Measurements from ENCODE around the gene EVX2.
A peak's percentile ranks its signal among the peaks of the same experiment; 100 is the strongest.

Gene EVX2

DNA sequence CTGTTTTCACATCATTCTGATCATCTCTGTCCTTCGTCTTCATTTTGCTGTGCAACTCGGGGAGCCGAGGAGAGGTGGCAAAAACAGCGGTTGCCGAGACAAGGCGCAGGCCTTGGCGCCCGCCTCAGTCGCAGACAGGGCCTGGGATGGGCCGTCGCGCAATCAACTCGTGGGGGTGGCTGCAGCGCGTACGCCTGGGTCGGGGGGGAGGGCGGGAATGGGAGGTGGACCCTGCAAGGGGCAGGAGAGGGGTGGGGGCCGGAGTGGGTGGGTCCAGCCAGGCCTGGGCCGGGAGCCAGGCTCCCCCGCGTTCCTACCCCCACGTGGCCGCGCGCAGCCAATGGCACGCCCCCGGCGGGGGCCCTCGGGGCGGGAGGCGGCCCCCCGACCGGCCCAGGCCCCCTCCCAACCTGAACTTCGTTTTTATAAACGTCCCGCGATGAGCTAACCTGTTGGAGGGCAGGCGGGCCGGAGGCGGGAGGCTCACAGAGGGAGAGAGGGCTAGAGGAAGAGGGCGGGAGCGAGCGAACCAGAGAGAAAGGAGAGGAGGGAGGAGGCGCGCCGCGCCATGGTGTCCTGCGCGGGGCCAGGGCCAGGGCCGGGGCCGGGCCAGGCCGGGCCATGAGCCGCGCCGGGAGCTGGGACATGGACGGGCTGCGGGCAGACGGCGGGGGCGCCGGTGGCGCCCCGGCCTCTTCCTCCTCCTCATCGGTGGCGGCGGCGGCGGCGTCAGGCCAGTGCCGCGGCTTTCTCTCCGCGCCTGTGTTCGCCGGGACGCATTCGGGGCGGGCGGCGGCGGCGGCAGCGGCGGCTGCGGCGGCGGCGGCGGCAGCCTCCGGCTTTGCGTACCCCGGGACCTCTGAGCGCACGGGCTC, 8.7 kb upstream of the EVX2 start, which contains the start of gene HOXD13:
Gene HOXD13, plus strand, starts transcription at position 452 of the 875 bp plus-strand sequence. Its CDS starts 170 bp downstream, at position 622.
- Histone ChIP-seq H3K27ac (ENCODE audit: low read depth, low read length) (no peak within 1 kb of the TSS), H3K36me3 (ENCODE audit: insufficient read depth, low read length) (no peaks in the 10 kb centered on the region), H3K4me1 (ENCODE audit: control insufficient read depth, insufficient read depth, low read length, unreplicated experiment) (no peaks in the 10 kb centered on the region), H3K79me2 (ENCODE audit: control insufficient read depth, insufficient read depth, low read length, unreplicated experiment) (no peaks in the 10 kb centered on the region), H2AFZ (ENCODE audit: low read length, unreplicated experiment) (no peak within 1 kb of the TSS), H3K4me3 (ENCODE audit: low read depth, low read length) (peak within 1 kb of the TSS; percentile 49; the same call in 1 of the 2 replicates), H3K27me3 (ENCODE audit: insufficient read depth, low read length) (peaks cover 98% of the 10 kb centered on the region)

DNA sequence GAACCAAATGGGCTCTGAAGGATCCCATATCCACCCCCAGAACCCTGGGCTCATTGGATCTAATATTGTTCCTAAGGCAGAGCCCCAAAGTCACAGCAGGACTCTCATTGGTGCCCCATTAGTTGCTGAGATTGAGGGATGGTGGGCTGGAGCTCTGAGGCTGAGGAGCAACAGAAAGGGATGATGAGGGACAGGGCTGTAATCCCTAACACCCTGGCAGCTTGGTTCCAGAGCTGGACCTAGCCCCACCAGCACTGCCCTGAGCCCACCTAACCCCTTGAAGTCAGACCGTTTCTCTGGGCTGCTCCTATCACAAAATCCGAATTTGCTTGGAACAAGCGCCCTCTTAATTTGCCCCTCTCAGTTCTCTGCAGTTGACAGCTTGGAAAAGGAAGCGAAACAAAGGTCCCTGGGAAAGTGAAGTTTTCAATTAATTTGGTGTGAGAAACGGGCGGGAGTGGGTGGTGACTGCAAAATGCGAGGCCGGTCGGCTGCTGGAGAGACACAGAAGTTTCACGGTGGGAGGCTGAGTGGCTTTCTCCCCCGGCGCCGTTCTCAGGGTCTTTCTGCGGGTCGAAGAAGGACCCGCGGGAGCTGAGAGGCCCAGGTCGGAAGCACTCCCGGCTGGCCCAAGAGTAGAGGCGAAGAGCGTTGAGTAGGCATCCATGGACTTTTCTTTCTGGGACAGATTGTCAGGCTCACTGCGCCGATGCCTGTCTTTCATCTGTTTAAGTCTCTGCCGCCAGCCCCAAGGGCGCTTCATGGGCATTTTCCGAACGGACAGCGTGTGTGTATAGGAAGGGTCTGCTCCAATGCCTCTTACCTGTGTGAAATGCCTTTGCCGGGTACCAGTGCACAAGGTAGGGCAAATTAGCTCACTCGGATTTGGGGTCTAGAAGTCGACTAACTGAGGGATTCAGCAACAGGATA, 7.8 kb upstream of the EVX2 start:
- no peak overlapping the region for H3K4me3 ChIP-seq (ENCODE audit: low read depth, low read length)
- H3K4me1 ChIP-seq (ENCODE audit: control insufficient read depth, insufficient read depth, low read length, unreplicated experiment), result no peaks in the 10 kb centered on the region
- H3K27ac ChIP-seq (ENCODE audit: low read depth, low read length), result no peak overlapping the region
- peaks cover 98% of the 10 kb centered on the region for H3K27me3 ChIP-seq (ENCODE audit: insufficient read depth, low read length)
- no peaks in the 10 kb centered on the region for H3K36me3 ChIP-seq (ENCODE audit: insufficient read depth, low read length)
- no peak overlapping the region for H2AFZ ChIP-seq (ENCODE audit: low read length, unreplicated experiment)
- no peaks in the 10 kb centered on the region for H3K79me2 ChIP-seq (ENCODE audit: control insufficient read depth, insufficient read depth, low read length, unreplicated experiment)

DNA sequence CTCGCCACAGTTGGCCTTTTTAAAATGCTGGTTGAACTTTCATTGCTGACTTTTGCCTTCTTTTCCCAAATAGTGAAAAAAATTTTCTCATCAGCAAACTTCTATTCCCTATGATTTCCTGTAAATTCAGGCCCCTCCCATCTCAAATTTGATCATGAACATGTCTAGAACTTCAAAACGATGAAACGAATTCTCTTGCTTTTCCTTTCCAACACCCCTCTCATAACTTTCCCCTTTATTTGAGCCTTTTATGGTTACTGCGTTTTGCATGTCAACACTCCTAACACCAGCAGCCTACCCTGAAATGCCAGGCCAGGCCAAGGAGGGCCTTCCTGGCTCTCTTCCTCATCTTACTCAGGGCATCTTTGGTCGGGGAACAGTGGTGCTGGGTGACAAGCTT, 7.1 kb upstream of the EVX2 start:
- Histone ChIP-seq H3K27me3 (ENCODE audit: insufficient read depth, low read length) (peaks cover 98% of the 10 kb centered on the region), H3K36me3 (ENCODE audit: insufficient read depth, low read length) (no peaks in the 10 kb centered on the region), H3K4me1 (ENCODE audit: control insufficient read depth, insufficient read depth, low read length, unreplicated experiment) (no peaks in the 10 kb centered on the region)

DNA sequence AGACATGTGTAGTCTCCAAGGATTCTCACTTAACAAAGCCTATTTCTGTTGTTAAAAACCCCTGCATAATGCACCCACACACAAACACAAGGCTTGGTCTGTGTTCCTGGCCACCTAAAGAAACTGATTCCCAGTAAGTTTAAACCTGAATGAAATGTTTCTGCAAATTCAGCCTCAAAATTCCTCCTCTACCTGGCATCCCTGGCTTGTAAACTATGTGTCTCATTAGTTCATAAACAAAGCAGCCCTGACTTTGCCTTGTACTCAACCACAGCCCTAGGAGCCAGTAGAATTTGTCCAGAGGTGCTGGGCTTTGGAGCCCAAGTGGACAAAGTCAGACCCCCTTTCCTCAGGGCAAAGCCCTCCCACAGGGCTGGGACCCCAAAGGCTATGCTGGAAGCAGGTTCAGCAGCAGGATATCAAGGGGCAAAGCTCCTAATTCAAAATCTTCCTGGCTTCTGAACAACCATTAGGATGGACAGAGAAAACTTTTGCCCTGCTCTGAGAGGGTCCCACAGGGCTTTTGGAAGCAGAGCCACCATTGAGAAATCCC, 6.2 kb upstream of the EVX2 start:
- no peaks in the 10 kb centered on the region for H3K36me3 ChIP-seq (ENCODE audit: insufficient read depth, low read length)
- no peak overlapping the region for H3K4me3 ChIP-seq (ENCODE audit: low read depth, low read length)
- H3K27me3 ChIP-seq (ENCODE audit: insufficient read depth, low read length), result peaks cover 98% of the 10 kb centered on the region

More for the DNA sequence above, 7.1 kb upstream of the EVX2 start:
- no peak overlapping the region for H3K27ac ChIP-seq (ENCODE audit: low read depth, low read length)
- H3K4me3 ChIP-seq (ENCODE audit: low read depth, low read length), result no peak overlapping the region
- H3K79me2 ChIP-seq (ENCODE audit: control insufficient read depth, insufficient read depth, low read length, unreplicated experiment), result no peaks in the 10 kb centered on the region
- no peak overlapping the region for H2AFZ ChIP-seq (ENCODE audit: low read length, unreplicated experiment)

DNA sequence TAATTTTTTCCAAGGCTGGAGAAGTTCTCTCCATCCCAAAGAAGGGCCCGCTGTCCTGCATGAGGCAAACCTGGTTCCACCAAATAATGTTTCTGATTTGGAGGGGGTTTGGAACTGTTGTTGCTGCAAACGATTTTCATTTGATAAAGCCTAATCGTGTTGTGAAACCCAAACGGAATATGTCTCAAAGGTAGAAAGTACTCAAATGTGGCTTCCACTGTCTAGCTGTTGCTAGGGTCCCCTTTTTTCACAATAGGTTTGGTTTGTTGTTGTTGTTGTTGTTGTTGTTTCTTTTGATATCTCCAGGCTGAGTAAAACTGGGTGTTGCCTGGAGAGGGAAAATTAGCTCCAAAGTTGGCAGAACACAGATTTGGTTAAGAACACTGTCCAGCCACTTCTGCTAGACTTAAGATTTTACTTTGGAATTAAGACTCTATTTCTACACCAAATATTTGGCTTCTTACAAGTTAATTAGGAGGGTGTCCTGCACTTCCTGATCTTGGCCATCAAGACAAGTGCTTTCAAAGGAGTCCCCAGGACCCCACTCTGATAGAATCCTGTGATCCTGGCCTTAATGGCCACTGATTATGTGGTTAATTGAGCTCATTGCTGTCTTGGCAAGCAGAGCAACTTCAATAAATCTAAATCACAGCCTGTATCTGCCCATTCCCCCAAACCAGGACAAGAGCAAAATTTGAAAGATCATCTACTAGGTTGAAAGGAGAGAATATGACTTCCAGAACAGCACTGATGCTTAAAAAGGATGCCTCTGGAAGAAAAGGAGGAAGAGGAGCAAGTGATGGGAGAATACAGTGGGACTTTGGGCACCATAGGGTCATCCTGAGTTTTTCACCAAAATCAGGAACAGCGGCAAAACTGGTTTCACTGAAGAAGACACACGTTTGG, 5.4 kb upstream of the EVX2 start:
- H2AFZ ChIP-seq (ENCODE audit: low read length, unreplicated experiment), result no peak overlapping the region
- H3K27me3 ChIP-seq (ENCODE audit: insufficient read depth, low read length), result peaks cover 98% of the 10 kb centered on the region

More for the DNA sequence above, 6.2 kb upstream of the EVX2 start:
- Histone ChIP-seq H2AFZ (ENCODE audit: low read length, unreplicated experiment) (no peak overlapping the region), H3K4me1 (ENCODE audit: control insufficient read depth, insufficient read depth, low read length, unreplicated experiment) (no peaks in the 10 kb centered on the region), H3K27ac (ENCODE audit: low read depth, low read length) (no peak overlapping the region), H3K79me2 (ENCODE audit: control insufficient read depth, insufficient read depth, low read length, unreplicated experiment) (no peaks in the 10 kb centered on the region)

DNA sequence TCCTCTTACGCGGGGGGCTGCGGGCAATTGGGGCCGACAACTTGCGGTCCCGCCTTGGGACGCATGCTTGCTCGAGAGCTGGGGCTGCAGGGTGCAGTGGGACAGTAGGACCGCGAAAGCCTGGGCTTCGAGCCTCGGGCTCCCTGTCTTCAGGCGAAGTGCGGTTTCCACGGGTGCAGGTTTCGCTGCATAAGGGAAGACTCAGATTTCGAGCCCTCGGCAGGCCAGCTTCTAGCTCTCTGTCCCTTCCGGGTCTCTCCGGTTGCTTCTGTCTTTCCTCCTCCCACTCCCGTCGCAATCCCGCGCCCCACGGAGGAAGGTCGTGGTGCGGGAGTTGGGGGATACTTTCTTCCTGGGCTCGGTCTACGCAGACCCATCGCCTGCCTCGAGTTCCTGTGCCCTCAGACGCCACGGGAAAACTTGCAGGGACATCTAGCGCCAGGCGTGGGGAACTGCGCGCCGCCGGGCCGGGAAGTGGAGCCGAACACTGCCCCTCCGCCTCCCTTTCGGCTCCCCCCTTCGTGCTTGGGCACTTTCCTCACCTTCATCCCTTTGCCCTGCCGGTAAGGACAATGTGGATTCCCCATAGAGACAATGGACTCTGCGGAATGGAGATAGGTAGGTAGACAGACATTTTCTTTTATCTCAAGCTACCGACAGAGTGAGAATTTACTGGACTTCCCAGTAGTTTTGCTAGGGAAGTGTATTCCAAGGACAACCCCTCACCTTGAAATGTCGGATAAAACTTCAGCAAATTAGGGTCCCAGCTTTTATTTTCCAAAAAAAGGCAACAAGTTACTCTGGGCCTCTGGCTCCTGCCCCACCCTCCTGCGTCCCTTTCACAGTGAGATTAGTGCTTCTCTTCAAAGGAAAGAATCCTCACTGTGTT, 4.5 kb upstream of the EVX2 start:
- Histone ChIP-seq H3K27ac (ENCODE audit: low read depth, low read length) (no peak overlapping the region), H3K79me2 (ENCODE audit: control insufficient read depth, insufficient read depth, low read length, unreplicated experiment) (no peaks in the 10 kb centered on the region), H3K36me3 (ENCODE audit: insufficient read depth, low read length) (no peaks in the 10 kb centered on the region), H3K4me3 (ENCODE audit: low read depth, low read length) (peak overlapping the region; percentile 59), H2AFZ (ENCODE audit: low read length, unreplicated experiment) (no peak overlapping the region), H3K4me1 (ENCODE audit: control insufficient read depth, insufficient read depth, low read length, unreplicated experiment) (no peaks in the 10 kb centered on the region), H3K27me3 (ENCODE audit: insufficient read depth, low read length) (peaks cover 98% of the 10 kb centered on the region)

More for the DNA sequence above, 5.4 kb upstream of the EVX2 start:
- Histone ChIP-seq H3K36me3 (ENCODE audit: insufficient read depth, low read length) (no peaks in the 10 kb centered on the region), H3K27ac (ENCODE audit: low read depth, low read length) (no peak overlapping the region), H3K79me2 (ENCODE audit: control insufficient read depth, insufficient read depth, low read length, unreplicated experiment) (no peaks in the 10 kb centered on the region), H3K4me1 (ENCODE audit: control insufficient read depth, insufficient read depth, low read length, unreplicated experiment) (no peaks in the 10 kb centered on the region), H3K4me3 (ENCODE audit: low read depth, low read length) (no peak overlapping the region)

DNA sequence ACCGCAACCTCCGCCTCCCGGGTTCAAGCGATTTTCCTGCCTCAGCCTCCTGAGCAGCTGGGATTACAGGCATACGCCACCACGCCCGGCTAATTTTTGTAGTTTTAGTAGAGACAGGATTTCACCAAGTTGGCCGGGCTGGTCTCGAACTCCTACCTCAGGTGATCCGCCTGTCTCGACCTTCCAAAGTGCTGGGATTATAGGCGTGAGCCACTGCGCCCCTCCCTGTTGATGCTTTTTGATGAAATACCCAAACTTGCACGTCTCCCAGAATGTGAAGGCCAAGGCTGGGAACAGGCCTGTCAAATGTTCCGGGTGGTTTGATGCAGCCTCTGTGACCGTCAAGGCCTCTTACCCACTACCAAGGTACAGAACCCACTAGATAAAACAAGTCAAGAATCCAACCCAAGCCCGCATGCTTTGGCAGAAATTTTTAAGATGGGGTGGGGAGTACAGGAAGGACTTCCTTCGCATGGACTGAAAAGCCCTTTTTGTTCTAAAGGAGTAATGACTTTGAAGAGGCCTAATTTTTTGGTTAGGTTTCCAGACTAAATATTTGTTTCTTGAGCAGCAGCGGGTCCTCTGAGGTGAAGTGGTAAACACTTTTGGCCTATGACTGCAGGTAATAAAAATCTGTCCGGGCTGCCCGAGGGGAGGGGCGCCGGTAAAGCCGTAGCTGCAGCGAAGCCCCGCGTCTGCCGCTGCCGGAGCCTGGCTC, 3.7 kb upstream of the EVX2 start:
- Histone ChIP-seq H2AFZ (ENCODE audit: low read length, unreplicated experiment) (no peak overlapping the region), H3K79me2 (ENCODE audit: control insufficient read depth, insufficient read depth, low read length, unreplicated experiment) (no peaks in the 10 kb centered on the region), H3K4me1 (ENCODE audit: control insufficient read depth, insufficient read depth, low read length, unreplicated experiment) (no peaks in the 10 kb centered on the region), H3K27ac (ENCODE audit: low read depth, low read length) (no peak overlapping the region), H3K36me3 (ENCODE audit: insufficient read depth, low read length) (no peaks in the 10 kb centered on the region), H3K27me3 (ENCODE audit: insufficient read depth, low read length) (peaks cover 99% of the 10 kb centered on the region), H3K4me3 (ENCODE audit: low read depth, low read length) (no peak overlapping the region; the same call in 1 of the 2 replicates)

DNA sequence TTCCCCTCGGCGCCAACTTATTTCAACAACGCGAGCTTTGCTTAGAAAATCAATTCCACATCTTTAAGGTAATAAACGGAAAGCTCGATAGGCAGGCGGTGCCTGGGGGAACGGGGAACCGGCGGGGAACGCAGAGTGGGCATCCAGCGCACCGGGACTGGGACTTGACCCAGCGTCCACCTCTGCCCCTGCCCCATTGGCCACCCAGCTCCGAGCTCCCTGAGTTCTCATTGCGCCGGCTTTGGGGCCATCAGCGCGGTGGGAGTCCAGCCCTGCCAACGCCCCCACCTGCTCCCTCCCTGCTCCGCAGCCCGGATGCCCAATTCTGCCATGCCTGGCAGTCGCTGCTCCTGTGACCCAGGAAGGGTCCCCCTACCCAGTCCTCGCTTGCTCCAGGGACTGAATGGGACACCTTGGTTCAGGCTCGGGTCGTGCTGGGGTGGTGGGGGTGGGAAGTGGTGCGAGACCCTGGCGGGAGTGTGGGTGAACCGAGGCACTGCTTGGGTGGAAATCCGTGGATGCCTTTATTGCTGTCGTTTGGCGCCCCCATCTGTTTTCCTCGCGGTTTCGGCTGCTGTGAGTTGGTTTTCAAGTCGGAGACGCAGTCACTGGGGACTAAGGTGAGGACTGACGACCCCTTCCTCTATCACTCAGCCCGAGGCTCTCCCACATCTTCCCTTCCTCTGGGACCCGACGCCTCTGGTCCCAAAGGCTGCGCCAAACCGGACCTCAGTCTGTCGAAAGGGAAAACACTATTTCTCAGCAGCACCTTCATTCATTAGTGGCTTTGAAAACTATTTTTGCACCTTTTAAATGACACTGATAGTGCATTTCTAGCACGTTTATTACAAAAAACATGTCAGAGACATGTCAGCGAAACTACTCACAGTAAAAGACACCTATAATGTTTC, 2.4 kb upstream of the EVX2 start:
- no peak overlapping the region for H3K4me3 ChIP-seq (ENCODE audit: low read depth, low read length)
- no peaks in the 10 kb centered on the region for H3K36me3 ChIP-seq (ENCODE audit: insufficient read depth, low read length)
- H3K27me3 ChIP-seq (ENCODE audit: insufficient read depth, low read length), result peaks cover 100% of the 10 kb centered on the region
- no peaks in the 10 kb centered on the region for H3K4me1 ChIP-seq (ENCODE audit: control insufficient read depth, insufficient read depth, low read length, unreplicated experiment)
- no peak overlapping the region for H2AFZ ChIP-seq (ENCODE audit: low read length, unreplicated experiment)
- H3K79me2 ChIP-seq (ENCODE audit: control insufficient read depth, insufficient read depth, low read length, unreplicated experiment), result no peaks in the 10 kb centered on the region
- H3K27ac ChIP-seq (ENCODE audit: low read depth, low read length), result no peak overlapping the region
